Right kidney (tissue), 1 donor: ENCODE results near the gene KCNN1.
"Not testable (repeated sequence)": the region's sequence is repeated elsewhere in the genome, so short reads cannot be mapped to it uniquely, and the experiment has no call there.

Experiments used
- DNase-seq: peaks from one replicate; pipeline ENCODE4 v3.0.0-alpha.2; 2016

The KCNN1 gene

GRCh38 chr19:17969096-17969792 is 2.3 kb downstream of the KCNN1 start:
- no peak for DNase-seq

- DNase-seq = no peak
Measured at GRCh38 chr19:17972230-17972629, 5.3 kb downstream of the KCNN1 start.

GRCh38 chr19:17973759-17974158 is 6.9 kb downstream of the KCNN1 start:
- no peak for DNase-seq

GRCh38 chr19:17974551-17974950 is 7.6 kb downstream of the KCNN1 start:
- no peak for DNase-seq

- no peak for DNase-seq
Measured at GRCh38 chr19:17975032-17975431, 8.1 kb downstream of the KCNN1 start.

- no peak for DNase-seq
Measured at GRCh38 chr19:17977021-17977420, 10.1 kb downstream of the KCNN1 start.

GRCh38 chr19:17977488-17977887 is 10.6 kb downstream of the KCNN1 start:
- no peak for DNase-seq

- no peak for DNase-seq
Measured at GRCh38 chr19:17981611-17982010, 14.7 kb downstream of the KCNN1 start.

GRCh38 chr19:17982430-17982829 is 15.5 kb downstream of the KCNN1 start:
- no peak for DNase-seq

- DNase-seq = no peak
Measured at GRCh38 chr19:17985037-17985818, 18.3 kb downstream of the KCNN1 start.

- DNase-seq = not testable (repeated sequence)
Measured at GRCh38 chr19:17986569-17986968, 19.7 kb downstream of the KCNN1 start.

GRCh38 chr19:17988161-17988560 is 21.3 kb downstream of the KCNN1 start:
- DNase-seq = no peak

- DNase-seq = no peak
Measured at GRCh38 chr19:17989425-17990094, 22.7 kb downstream of the KCNN1 start.

GRCh38 chr19:17993076-17993813 is 26.3 kb downstream of the KCNN1 start:
- DNase-seq = no peak

GRCh38 chr19:17996826-17997316 is 30.0 kb downstream of the KCNN1 start:
- DNase-seq = peak; percentile 69

- DNase-seq = no peak
Measured at GRCh38 chr19:17997969-17998826, 31.3 kb downstream of the KCNN1 start.

GRCh38 chr19:17998827-17999150 is 31.9 kb downstream of the KCNN1 start:
- no peak for DNase-seq

- no peak for DNase-seq
Measured at GRCh38 chr19:17999684-18000479, 33.0 kb downstream of the KCNN1 start.

GRCh38 chr19:18000480-18000914 is 33.6 kb downstream of the KCNN1 start:
- no peak for DNase-seq

GRCh38 chr19:18000915-18001776 is 34.2 kb downstream of the KCNN1 start:
- DNase-seq = peak; percentile 83
